ENCODE data around the gene PLCB1.

The PLCB1 gene

GRCh38 chr20:8798505-8798904, 666.4 kb downstream of the PLCB1 start:
- no peak overlapping the region for H3K23ac ChIP-seq (ENCODE audit: low read depth, low read length, poor library complexity)
- H3K36me3 ChIP-seq (replicated peaks in 1 of 2; ENCODE audit: control insufficient read depth in 2 of 2, insufficient read depth in 2 of 2, low read length in 2 of 2), result no peaks in the 10 kb centered on the region
- H3K4me2 ChIP-seq (ENCODE audit: insufficient read depth, low read length, poor library complexity, severe bottlenecking), result no peak overlapping the region
- H4K91ac ChIP-seq (ENCODE audit: low read depth, low read length, poor library complexity), result no peak overlapping the region
- H3K27me3 ChIP-seq (ENCODE audit: control insufficient read depth in 3 of 3, insufficient read depth in 3 of 3, low read depth in 1 of 3, low read length in 3 of 3), result no peaks in the 10 kb centered on the region
- H4K8ac ChIP-seq (ENCODE audit: low read depth, low read length), result no peak overlapping the region
- H3K4ac ChIP-seq (ENCODE audit: low read length), result no peak overlapping the region
- peak overlapping the region; percentile 50 for H3K9ac ChIP-seq (ENCODE audit: low read depth, low read length, poor library complexity)
- H2BK12ac ChIP-seq (ENCODE audit: low read length), result no peak overlapping the region
- H2BK5ac ChIP-seq (ENCODE audit: low read length), result no peak overlapping the region
- no peak for DNase-seq (ENCODE audit: low spot score)
- no peak overlapping the region for H3K27ac ChIP-seq (replicated peaks; ENCODE audit: low read length)
- H3K4me1 ChIP-seq (ENCODE audit: control insufficient read depth in 2 of 2, insufficient read depth in 1 of 2, low read depth in 1 of 2, low read length in 2 of 2), result no peaks in the 10 kb centered on the region
- H3K18ac ChIP-seq (ENCODE audit: low read length), result no peak overlapping the region
- no peaks in the 10 kb centered on the region for H3K79me1 ChIP-seq (ENCODE audit: low read depth, low read length)
- H2BK15ac ChIP-seq (ENCODE audit: low read length), result no peak overlapping the region
- no peak overlapping the region for H2AFZ ChIP-seq (ENCODE audit: low read length)
- no peak overlapping the region for H3K4me3 ChIP-seq (ENCODE audit: low read length in 2 of 2)
- no peak overlapping the region for H2BK120ac ChIP-seq (ENCODE audit: low read depth, low read length)
- H2AK5ac ChIP-seq (ENCODE audit: low read depth, low read length), result no peak overlapping the region
- H3K9me3 ChIP-seq (replicated peaks in 1 of 2; ENCODE audit: control insufficient read depth in 2 of 2, insufficient read depth in 1 of 2, low read depth in 1 of 2, low read length in 2 of 2), result no peaks in the 10 kb centered on the region
- no peak overlapping the region for H3K14ac ChIP-seq (ENCODE audit: low read length)

- Histone ChIP-seq H2BK15ac (ENCODE audit: low read length) (no peak overlapping the region), H3K23ac (ENCODE audit: low read depth, low read length, poor library complexity) (no peak overlapping the region), H2BK120ac (ENCODE audit: low read depth, low read length) (no peak overlapping the region), H4K91ac (ENCODE audit: low read depth, low read length, poor library complexity) (no peak overlapping the region), H2BK5ac (ENCODE audit: low read length) (no peak overlapping the region), H3K27me3 (ENCODE audit: control insufficient read depth in 3 of 3, insufficient read depth in 3 of 3, low read depth in 1 of 3, low read length in 3 of 3) (no peaks in the 10 kb centered on the region), H3K4ac (ENCODE audit: low read length) (no peak overlapping the region), H3K9ac (ENCODE audit: low read depth, low read length, poor library complexity) (no peak overlapping the region), H2AK5ac (ENCODE audit: low read depth, low read length) (no peak overlapping the region), H3K4me2 (ENCODE audit: insufficient read depth, low read length, poor library complexity, severe bottlenecking) (no peak overlapping the region), H3K79me1 (ENCODE audit: low read depth, low read length) (no peaks in the 10 kb centered on the region), H2AFZ (ENCODE audit: low read length) (no peak overlapping the region), H3K4me3 (ENCODE audit: low read length in 2 of 2) (no peak overlapping the region), H3K27ac (replicated peaks; ENCODE audit: low read length) (no peak overlapping the region), H3K36me3 (replicated peaks in 1 of 2; ENCODE audit: control insufficient read depth in 2 of 2, insufficient read depth in 2 of 2, low read length in 2 of 2) (no peaks in the 10 kb centered on the region), H3K4me1 (ENCODE audit: control insufficient read depth in 2 of 2, insufficient read depth in 1 of 2, low read depth in 1 of 2, low read length in 2 of 2) (no peaks in the 10 kb centered on the region), H3K9me3 (replicated peaks in 1 of 2; ENCODE audit: control insufficient read depth in 2 of 2, insufficient read depth in 1 of 2, low read depth in 1 of 2, low read length in 2 of 2) (no peaks in the 10 kb centered on the region), H2BK12ac (ENCODE audit: low read length) (no peak overlapping the region), H3K18ac (ENCODE audit: low read length) (no peak overlapping the region), H4K8ac (ENCODE audit: low read depth, low read length) (no peak overlapping the region), H3K14ac (ENCODE audit: low read length) (no peak overlapping the region)
- no CpG with 5 or more reads among the region's 1 CpG for WGBS, 2 donors (ENCODE audit: extremely low coverage in 2 of 2, insufficient read length in 2 of 2, insufficient replicate concordance in 1 of 2)
- DNase-seq (ENCODE audit: low spot score), result no peak
These were observed 668.0 kb downstream of the PLCB1 start for GRCh38 chr20:8800089-8800488.

GRCh38 chr20:8801686-8802085, 669.6 kb downstream of the PLCB1 start:
- Histone ChIP-seq H2BK12ac (ENCODE audit: low read length) (no peak overlapping the region), H3K4me2 (ENCODE audit: insufficient read depth, low read length, poor library complexity, severe bottlenecking) (no peak overlapping the region)

GRCh38 chr20:8803065-8803464, 671.0 kb downstream of the PLCB1 start:
- Histone ChIP-seq H3K4me3 (ENCODE audit: low read length in 2 of 2) (no peak overlapping the region), H3K36me3 (replicated peaks in 1 of 2; ENCODE audit: control insufficient read depth in 2 of 2, insufficient read depth in 2 of 2, low read length in 2 of 2) (no peaks in the 10 kb centered on the region), H3K27ac (replicated peaks; ENCODE audit: low read length) (no peak overlapping the region), H2BK120ac (ENCODE audit: low read depth, low read length) (no peak overlapping the region), H4K8ac (ENCODE audit: low read depth, low read length) (no peak overlapping the region), H3K9ac (ENCODE audit: low read depth, low read length, poor library complexity) (no peak overlapping the region), H3K27me3 (ENCODE audit: control insufficient read depth in 3 of 3, insufficient read depth in 3 of 3, low read depth in 1 of 3, low read length in 3 of 3) (no peaks in the 10 kb centered on the region), H3K79me1 (ENCODE audit: low read depth, low read length) (no peaks in the 10 kb centered on the region), H3K4me2 (ENCODE audit: insufficient read depth, low read length, poor library complexity, severe bottlenecking) (no peak overlapping the region), H3K23ac (ENCODE audit: low read depth, low read length, poor library complexity) (no peak overlapping the region), H2AK5ac (ENCODE audit: low read depth, low read length) (no peak overlapping the region), H2BK15ac (ENCODE audit: low read length) (no peak overlapping the region), H4K91ac (ENCODE audit: low read depth, low read length, poor library complexity) (no peak overlapping the region), H3K4me1 (ENCODE audit: control insufficient read depth in 2 of 2, insufficient read depth in 1 of 2, low read depth in 1 of 2, low read length in 2 of 2) (no peaks in the 10 kb centered on the region), H3K9me3 (replicated peaks in 1 of 2; ENCODE audit: control insufficient read depth in 2 of 2, insufficient read depth in 1 of 2, low read depth in 1 of 2, low read length in 2 of 2) (no peaks in the 10 kb centered on the region), H3K14ac (ENCODE audit: low read length) (no peak overlapping the region), H3K4ac (ENCODE audit: low read length) (no peak overlapping the region), H2BK5ac (ENCODE audit: low read length) (no peak overlapping the region), H2AFZ (ENCODE audit: low read length) (no peak overlapping the region), H3K18ac (ENCODE audit: low read length) (no peak overlapping the region), H2BK12ac (ENCODE audit: low read length) (no peak overlapping the region)
- no peak for DNase-seq (ENCODE audit: low spot score)
- WGBS, 2 donors (ENCODE audit: extremely low coverage in 2 of 2, insufficient read length in 2 of 2, insufficient replicate concordance in 1 of 2), result no CpG with 5 or more reads among the region's 2 CpGs

More at GRCh38 chr20:8801686-8802085, 669.6 kb downstream of the PLCB1 start:
- Histone ChIP-seq H2AK5ac (ENCODE audit: low read depth, low read length) (no peak overlapping the region), H3K36me3 (replicated peaks in 1 of 2; ENCODE audit: control insufficient read depth in 2 of 2, insufficient read depth in 2 of 2, low read length in 2 of 2) (no peaks in the 10 kb centered on the region), H3K23ac (ENCODE audit: low read depth, low read length, poor library complexity) (no peak overlapping the region), H2BK5ac (ENCODE audit: low read length) (no peak overlapping the region), H2BK120ac (ENCODE audit: low read depth, low read length) (no peak overlapping the region), H3K27me3 (ENCODE audit: control insufficient read depth in 3 of 3, insufficient read depth in 3 of 3, low read depth in 1 of 3, low read length in 3 of 3) (no peaks in the 10 kb centered on the region), H3K27ac (replicated peaks; ENCODE audit: low read length) (no peak overlapping the region), H2BK15ac (ENCODE audit: low read length) (no peak overlapping the region), H3K9me3 (replicated peaks in 1 of 2; ENCODE audit: control insufficient read depth in 2 of 2, insufficient read depth in 1 of 2, low read depth in 1 of 2, low read length in 2 of 2) (no peaks in the 10 kb centered on the region), H3K9ac (ENCODE audit: low read depth, low read length, poor library complexity) (no peak overlapping the region), H3K4me1 (ENCODE audit: control insufficient read depth in 2 of 2, insufficient read depth in 1 of 2, low read depth in 1 of 2, low read length in 2 of 2) (no peaks in the 10 kb centered on the region), H4K91ac (ENCODE audit: low read depth, low read length, poor library complexity) (no peak overlapping the region), H2AFZ (ENCODE audit: low read length) (no peak overlapping the region), H4K8ac (ENCODE audit: low read depth, low read length) (no peak overlapping the region), H3K79me1 (ENCODE audit: low read depth, low read length) (no peaks in the 10 kb centered on the region), H3K4ac (ENCODE audit: low read length) (no peak overlapping the region), H3K4me3 (ENCODE audit: low read length in 2 of 2) (no peak overlapping the region), H3K14ac (ENCODE audit: low read length) (no peak overlapping the region), H3K18ac (ENCODE audit: low read length) (no peak overlapping the region)
- no peak for DNase-seq (ENCODE audit: low spot score)
- WGBS, 2 donors (ENCODE audit: extremely low coverage in 2 of 2, insufficient read length in 2 of 2, insufficient replicate concordance in 1 of 2), result no CpG with 5 or more reads among the region's 3 CpGs

Data from neuronal stem cell (in vitro differentiated cells).